DOHH2 (cell line): Measurements from ENCODE around the gene SNRNP48.

Experiments used
- H3F3A ChIP-seq: fragments of 200-600 bp; sonication (generic), shearing (Covaris generic); 2 replicates; pipeline ENCODE4 v1.6.0; 2016; ENCODE audit warnings: antibody characterized with exemption, mild to moderate bottlenecking; ENCODE audit not compliant: control insufficient read depth, insufficient read depth
- H3K27ac ChIP-seq: fragments of 200-600 bp; sonication (generic); 2 replicates; pipeline ENCODE4 v1.5.1; 2014; ENCODE audit warnings: low read depth, mild to moderate bottlenecking, low read length, moderate library complexity
- H3K27me3 ChIP-seq: fragments of 200-600 bp; sonication (generic); 2 replicates; pipeline ENCODE4 v1.6.1; 2014; ENCODE audit warnings: mild to moderate bottlenecking, low read length, mixed read lengths; ENCODE audit not compliant: control insufficient read depth
- H3K36me3 ChIP-seq: fragments of 200-600 bp; sonication (generic); 2 replicates; pipeline ENCODE4 v1.6.1; 2014; ENCODE audit warnings: mild to moderate bottlenecking, low read length, moderate library complexity, mixed read lengths; ENCODE audit not compliant: control insufficient read depth
- H3K4me1 ChIP-seq: fragments of 200-600 bp; sonication (generic); 2 replicates; pipeline ENCODE4 v1.6.1; 2014; ENCODE audit warnings: mild to moderate bottlenecking, low read length, mixed read lengths; ENCODE audit not compliant: control insufficient read depth
- H3K4me2 ChIP-seq: fragments of 200-600 bp; sonication (generic); 2 replicates; pipeline ENCODE4 v1.6.0; 2014; ENCODE audit warnings: mild to moderate bottlenecking, low read length, moderate library complexity
- H3K4me3 ChIP-seq: fragments of 200-600 bp; sonication (generic); 2 replicates; pipeline ENCODE4 v1.5.1; 2014; ENCODE audit warnings: mild to moderate bottlenecking, low read length, mixed read lengths
- H3K79me2 ChIP-seq: fragments of 200-600 bp; sonication (generic); 2 replicates; pipeline ENCODE4 v1.6.1; 2014; ENCODE audit warnings: mild to moderate bottlenecking, low read length, mixed read lengths; ENCODE audit not compliant: control insufficient read depth
- H3K9me2 ChIP-seq: fragments of 200-600 bp; sonication (generic); replicated peaks from 2 replicates; pipeline ENCODE4 v1.6.1; 2014; ENCODE audit warnings: mild to moderate bottlenecking, low read length, mixed read lengths; ENCODE audit not compliant: control insufficient read depth
- H3K9me3 ChIP-seq: fragments of 200-600 bp; sonication (generic); 2 replicates; pipeline ENCODE4 v1.6.1; 2014; ENCODE audit warnings: antibody characterized with exemption, low read length, mixed read lengths; ENCODE audit not compliant: control insufficient read depth, insufficient read depth
- H4K20me1 ChIP-seq: fragments of 200-600 bp; sonication (generic); 2 replicates; pipeline ENCODE4 v1.6.0; 2014; ENCODE audit warnings: low read depth, mild to moderate bottlenecking, antibody characterized with exemption, low read length, moderate library complexity; ENCODE audit not compliant: control insufficient read depth, insufficient read depth
- EZH2phosphoT487 ChIP-seq: fragments of 200-600 bp; sonication (generic); IDR thresholded peaks from 2 replicates; pipeline ENCODE4 v1.6.1; 2017; ENCODE audit warnings: borderline replicate concordance, mild to moderate bottlenecking, antibody characterized with exemption, low read length, moderate library complexity, mixed read lengths
- TF ChIP-seq, protein P1 (sequence below): fragments of 200-600 bp; sonication (generic); IDR thresholded peaks from one replicate; pipeline ENCODE4 v1.5.1; 2014; ENCODE audit warnings: antibody characterized with exemption, mild to moderate bottlenecking, low read depth, low read length; ENCODE audit not compliant: poor library complexity, severe bottlenecking

The SNRNP48 gene

DNA sequence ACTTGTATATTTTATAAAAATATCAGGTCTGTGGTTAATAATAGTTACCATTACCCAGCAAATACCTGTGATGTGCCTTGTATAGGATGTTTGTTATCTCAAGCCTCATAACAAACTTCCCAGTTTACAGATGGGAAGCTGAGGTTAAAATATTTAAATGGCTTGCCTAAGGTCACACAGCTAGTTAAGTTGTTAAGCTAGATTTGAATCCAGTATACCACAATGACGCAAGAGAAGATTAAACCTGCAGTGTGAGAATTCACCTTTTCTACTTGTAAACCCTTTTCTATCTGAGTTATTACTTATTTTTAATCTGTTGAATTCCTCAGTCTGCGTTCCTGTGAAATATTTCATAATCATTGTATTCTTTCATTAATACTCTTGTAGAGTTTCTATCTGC lies 43.6 kb upstream of the SNRNP48 start:
- H4K20me1 ChIP-seq, result no peaks in the 10 kb centered on the region
- no peaks in the 10 kb centered on the region for H3K79me2 ChIP-seq
- H3K9me3 ChIP-seq, result no peaks in the 10 kb centered on the region
- peaks cover 46% of the 10 kb centered on the region for H3K27me3 ChIP-seq
- H3K4me3 ChIP-seq, result no peak overlapping the region
- no peaks in the 10 kb centered on the region for H3K36me3 ChIP-seq
- H3K4me1 ChIP-seq, result no peaks in the 10 kb centered on the region
- no peak for TF ChIP-seq EZH2phosphoT487
- TF ChIP-seq, protein P1, sequence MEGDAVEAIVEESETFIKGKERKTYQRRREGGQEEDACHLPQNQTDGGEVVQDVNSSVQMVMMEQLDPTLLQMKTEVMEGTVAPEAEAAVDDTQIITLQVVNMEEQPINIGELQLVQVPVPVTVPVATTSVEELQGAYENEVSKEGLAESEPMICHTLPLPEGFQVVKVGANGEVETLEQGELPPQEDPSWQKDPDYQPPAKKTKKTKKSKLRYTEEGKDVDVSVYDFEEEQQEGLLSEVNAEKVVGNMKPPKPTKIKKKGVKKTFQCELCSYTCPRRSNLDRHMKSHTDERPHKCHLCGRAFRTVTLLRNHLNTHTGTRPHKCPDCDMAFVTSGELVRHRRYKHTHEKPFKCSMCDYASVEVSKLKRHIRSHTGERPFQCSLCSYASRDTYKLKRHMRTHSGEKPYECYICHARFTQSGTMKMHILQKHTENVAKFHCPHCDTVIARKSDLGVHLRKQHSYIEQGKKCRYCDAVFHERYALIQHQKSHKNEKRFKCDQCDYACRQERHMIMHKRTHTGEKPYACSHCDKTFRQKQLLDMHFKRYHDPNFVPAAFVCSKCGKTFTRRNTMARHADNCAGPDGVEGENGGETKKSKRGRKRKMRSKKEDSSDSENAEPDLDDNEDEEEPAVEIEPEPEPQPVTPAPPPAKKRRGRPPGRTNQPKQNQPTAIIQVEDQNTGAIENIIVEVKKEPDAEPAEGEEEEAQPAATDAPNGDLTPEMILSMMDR, result no peak
- no peak overlapping the region for H3K4me2 ChIP-seq
- no peaks in the 10 kb centered on the region for H3K9me2 ChIP-seq
- no peak overlapping the region for H3K27ac ChIP-seq
- H3F3A ChIP-seq, result no peaks in the 10 kb centered on the region

DNA sequence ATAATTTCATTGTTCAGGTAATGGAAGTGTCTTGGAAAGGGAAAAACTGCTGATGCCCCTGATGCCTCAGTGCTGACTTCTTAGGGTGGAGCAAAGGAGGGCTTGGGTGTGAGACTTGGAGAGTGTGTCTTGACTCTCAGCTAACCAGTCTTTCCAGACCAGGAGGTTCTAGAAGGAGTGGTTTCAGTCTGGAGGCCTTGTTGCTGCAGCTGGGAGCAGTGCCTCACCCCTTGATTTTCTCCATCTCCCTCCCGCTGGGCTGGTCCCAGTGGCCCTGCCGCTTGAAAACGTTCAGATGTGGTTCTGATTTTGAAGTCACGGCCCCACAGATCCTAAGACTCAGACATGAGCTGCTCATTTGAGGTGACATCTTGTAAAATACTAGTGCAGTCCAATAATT lies 43.1 kb upstream of the SNRNP48 start:
- Histone ChIP-seq H4K20me1 (no peaks in the 10 kb centered on the region), H3K9me3 (no peaks in the 10 kb centered on the region), H3K36me3 (no peaks in the 10 kb centered on the region), H3F3A (no peaks in the 10 kb centered on the region), H3K4me2 (no peak overlapping the region), H3K27me3 (peaks cover 45% of the 10 kb centered on the region), H3K27ac (no peak overlapping the region), H3K4me1 (no peaks in the 10 kb centered on the region), H3K4me3 (no peak overlapping the region), H3K9me2 (no peaks in the 10 kb centered on the region), H3K79me2 (no peaks in the 10 kb centered on the region)
- TF ChIP-seq, protein P1, result no peak
- TF ChIP-seq EZH2phosphoT487, result no peak

DNA sequence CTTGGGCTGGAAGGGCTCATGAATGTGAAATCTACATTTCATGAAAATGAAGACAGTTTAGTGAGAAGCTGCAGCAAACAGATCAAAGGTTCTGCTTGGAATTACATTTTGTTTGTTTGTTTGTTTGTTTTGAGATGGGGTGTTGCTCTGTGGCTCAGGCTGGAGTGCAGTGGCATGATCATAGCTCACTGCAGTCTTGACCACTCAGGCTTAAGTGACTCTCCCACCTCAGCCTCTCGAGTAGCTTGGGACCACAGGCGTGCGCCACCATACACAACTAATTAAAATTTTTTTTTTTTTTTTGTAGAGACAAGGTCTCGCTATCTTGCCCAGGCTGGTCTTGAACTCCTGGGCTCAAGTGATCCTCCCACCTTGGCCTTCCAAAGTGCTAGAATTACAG lies 42.7 kb upstream of the SNRNP48 start:
- Histone ChIP-seq H3K36me3 (no peaks in the 10 kb centered on the region), H4K20me1 (no peaks in the 10 kb centered on the region), H3K9me2 (no peaks in the 10 kb centered on the region), H3K79me2 (no peaks in the 10 kb centered on the region), H3K27ac (no peak overlapping the region), H3K9me3 (no peaks in the 10 kb centered on the region), H3K4me3 (no peak overlapping the region), H3K27me3 (peaks cover 42% of the 10 kb centered on the region), H3F3A (no peaks in the 10 kb centered on the region), H3K4me1 (no peaks in the 10 kb centered on the region), H3K4me2 (no peak overlapping the region)
- TF ChIP-seq EZH2phosphoT487, result no peak
- TF ChIP-seq, protein P1, result no peak

DNA sequence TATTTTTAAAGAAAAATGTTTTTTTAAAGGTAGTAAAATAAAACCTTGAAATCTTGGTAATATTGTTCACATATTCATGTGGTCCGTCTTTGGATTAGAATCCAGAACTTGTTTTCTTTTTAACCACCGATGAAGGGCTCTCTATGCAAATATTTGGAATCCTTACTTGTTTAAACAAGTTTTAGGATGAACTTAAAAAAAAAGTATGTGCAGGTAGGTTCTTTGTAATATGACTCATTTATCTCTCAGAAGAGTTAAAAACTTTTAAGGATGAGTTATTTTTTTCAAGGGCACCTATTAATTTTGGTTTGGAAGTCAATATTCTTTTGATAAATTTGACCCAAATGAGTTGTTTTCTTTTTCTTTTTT lies 39.6 kb upstream of the SNRNP48 start:
- no peaks in the 10 kb centered on the region for H4K20me1 ChIP-seq
- no peak overlapping the region for H3K27ac ChIP-seq
- peaks cover 23% of the 10 kb centered on the region for H3K27me3 ChIP-seq
- no peak overlapping the region for H3K4me2 ChIP-seq
- H3K79me2 ChIP-seq, result no peaks in the 10 kb centered on the region
- no peaks in the 10 kb centered on the region for H3K9me2 ChIP-seq
- no peak overlapping the region for H3K4me3 ChIP-seq
- no peaks in the 10 kb centered on the region for H3F3A ChIP-seq
- TF ChIP-seq EZH2phosphoT487, result no peak
- TF ChIP-seq, protein P1, result no peak
- no peaks in the 10 kb centered on the region for H3K9me3 ChIP-seq
- H3K36me3 ChIP-seq, result no peaks in the 10 kb centered on the region
- no peaks in the 10 kb centered on the region for H3K4me1 ChIP-seq
